HG02943 (cell line): ENCODE data around the gene VWA1.
"Not testable (repeated sequence)": the region's sequence is repeated elsewhere in the genome, so short reads cannot be mapped to it uniquely, and the experiment has no call there.

Experiments
- ATAC-seq: cut with Tn5 transposase; IDR thresholded peaks from one replicate; pipeline ENCODE4 v1.9.1; 2021; ENCODE audit warnings: mild to moderate bottlenecking, low read depth, moderate library complexity; ENCODE audit not compliant: unreplicated experiment

VWA1 gene

GRCh38 chr1:1432951-1433803, 2.3 kb upstream of the VWA1 start:
- ATAC-seq = no peak

GRCh38 chr1:1433804-1434130, 1.7 kb upstream of the VWA1 start:
- no peak for ATAC-seq

GRCh38 chr1:1434131-1434823, 1.2 kb upstream of the VWA1 start:
- ATAC-seq = no peak

- no peak for ATAC-seq
Observed at GRCh38 chr1:1434824-1435105, 725 bp upstream of the VWA1 start.

GRCh38 chr1:1435911-1436629, 580 bp downstream of the VWA1 start:
- ATAC-seq = no peak

DNA sequence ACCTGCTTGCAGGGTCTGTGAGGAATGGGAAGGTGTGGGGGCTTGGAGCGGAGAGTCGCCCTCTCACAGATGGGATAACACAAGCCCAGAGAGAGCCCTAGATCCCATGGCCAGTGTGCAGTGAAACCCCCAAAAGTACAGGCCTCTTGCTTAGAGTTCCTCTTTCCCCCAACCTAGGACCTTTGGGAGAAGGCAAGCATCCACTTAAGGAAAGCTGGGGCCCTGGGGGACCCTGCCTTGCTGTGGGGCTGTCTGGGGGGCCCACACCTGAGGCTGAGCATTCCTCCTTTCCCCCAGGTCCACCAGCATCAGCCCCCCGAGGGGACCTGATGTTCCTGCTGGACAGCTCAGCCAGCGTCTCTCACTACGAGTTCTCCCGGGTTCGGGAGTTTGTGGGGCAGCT, 1.1 kb downstream of the VWA1 start:
- no peak for ATAC-seq

DNA sequence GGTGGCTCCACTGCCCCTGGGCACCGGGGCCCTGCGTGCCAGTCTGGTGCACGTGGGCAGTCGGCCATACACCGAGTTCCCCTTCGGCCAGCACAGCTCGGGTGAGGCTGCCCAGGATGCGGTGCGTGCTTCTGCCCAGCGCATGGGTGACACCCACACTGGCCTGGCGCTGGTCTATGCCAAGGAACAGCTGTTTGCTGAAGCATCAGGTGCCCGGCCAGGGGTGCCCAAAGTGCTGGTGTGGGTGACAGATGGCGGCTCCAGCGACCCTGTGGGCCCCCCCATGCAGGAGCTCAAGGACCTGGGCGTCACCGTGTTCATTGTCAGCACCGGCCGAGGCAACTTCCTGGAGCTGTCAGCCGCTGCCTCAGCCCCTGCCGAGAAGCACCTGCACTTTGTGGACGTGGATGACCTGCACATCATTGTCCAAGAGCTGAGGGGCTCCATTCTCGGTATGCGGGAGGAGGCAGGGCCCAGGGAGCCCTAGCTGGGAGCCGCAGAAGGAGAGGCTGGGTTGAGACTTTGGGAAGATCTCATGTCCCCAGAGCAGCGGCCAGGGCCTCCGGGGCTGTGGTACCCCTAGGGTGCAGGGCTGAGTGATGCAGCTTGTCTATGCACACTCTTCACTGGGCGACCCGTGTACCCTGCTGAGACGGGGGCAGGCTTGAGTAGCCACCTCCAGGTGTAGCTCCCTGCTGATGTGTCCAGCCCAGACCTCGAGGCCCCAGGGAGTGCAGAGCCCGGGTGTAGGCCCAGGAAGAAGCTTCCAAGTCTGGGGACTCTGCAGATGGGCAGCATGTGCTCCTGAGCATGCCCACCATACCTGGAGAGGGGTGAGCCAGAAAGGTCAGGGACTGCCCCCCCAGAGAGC, 1.8 kb downstream of the VWA1 start:
- ATAC-seq = no peak

DNA sequence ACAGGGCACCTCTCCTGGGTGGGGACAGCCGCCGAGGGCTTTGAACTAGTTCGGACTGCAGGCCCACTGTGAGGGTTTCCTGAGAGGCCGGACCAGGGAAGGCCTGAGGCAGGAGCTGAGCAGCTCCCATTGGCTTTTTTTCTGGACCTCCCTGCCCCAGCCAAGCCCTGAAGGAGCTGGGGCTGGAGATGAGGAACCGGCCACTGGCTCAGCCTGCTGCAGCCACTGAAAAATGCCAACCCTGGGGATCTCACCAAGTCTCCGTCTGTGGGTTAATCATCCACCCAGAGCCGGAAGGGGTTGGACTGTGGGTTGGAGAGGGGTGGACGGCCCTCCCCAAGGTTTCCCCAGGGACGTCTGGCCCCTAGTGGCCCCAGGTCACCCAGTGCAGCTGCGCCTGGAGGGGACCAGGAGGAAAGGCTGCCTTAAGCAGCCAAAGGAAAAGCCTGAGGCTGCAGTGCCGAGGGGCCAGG, 2.5 kb downstream of the VWA1 start:
- ATAC-seq = peak; percentile 59

DNA sequence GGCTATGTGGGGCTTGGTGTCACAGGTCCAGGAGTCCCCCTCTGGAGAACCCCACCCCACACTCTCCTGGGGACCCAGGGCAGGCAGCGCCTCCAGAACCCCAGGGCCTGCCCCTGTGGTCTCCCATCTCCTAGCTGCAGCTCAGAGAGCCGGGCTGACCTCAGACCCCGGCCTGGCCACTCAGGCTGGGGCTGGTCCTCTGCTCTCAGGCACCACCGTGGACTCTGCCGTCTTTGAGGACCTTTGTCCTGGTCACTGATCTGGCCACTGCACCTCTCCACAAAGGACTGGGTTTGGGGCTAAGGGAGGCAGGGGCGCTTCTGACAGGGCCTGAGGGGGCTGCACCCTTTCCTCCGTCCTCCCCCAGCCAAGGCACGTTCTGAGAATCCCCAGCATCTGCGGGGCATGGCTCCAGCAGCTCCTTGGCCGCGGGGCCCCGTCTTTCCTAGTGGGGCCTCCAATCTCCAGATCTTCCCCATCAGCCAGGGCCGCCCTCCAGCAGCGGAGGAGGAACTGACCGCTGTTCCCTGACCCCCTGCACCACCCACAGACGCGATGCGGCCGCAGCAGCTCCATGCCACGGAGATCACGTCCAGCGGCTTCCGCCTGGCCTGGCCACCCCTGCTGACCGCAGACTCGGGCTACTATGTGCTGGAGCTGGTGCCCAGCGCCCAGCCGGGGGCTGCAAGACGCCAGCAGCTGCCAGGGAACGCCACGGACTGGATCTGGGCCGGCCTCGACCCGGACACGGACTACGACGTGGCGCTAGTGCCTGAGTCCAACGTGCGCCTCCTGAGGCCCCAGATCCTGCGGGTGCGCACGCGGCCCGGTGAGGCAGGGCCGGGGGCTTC, 3.3 kb downstream of the VWA1 start:
- no peak for ATAC-seq

DNA sequence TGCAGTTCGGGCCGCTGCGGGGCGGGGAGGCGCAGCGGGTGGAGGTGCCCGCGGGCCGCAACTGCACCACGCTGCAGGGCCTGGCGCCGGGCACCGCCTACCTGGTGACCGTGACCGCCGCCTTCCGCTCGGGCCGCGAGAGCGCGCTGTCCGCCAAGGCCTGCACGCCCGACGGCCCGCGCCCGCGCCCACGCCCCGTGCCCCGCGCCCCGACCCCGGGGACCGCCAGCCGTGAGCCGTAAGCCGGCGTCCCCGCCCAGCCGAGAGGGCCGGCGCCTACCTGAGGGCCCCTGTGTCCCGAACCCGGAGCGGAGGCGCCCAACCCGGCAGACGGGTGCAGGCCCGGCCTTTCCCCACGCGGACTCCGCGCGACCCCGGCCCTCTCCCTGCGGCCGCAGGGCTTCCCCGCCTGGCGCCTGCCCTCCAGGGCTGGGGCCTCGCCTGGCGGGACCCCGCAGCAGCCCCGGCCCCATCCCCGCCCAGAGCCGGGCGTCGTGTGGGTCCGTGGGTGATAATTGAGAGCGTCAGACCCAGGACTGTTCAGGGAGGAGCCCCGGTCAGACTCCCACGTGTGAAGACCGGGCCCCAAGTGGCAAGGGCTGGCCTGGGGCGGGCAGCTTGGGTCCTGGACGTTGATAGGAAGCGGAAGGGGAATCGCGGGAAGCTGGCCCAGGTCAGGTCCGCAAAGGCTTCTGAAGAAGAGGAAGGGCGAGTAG, 4.2 kb downstream of the VWA1 start:
- no peak for ATAC-seq

DNA sequence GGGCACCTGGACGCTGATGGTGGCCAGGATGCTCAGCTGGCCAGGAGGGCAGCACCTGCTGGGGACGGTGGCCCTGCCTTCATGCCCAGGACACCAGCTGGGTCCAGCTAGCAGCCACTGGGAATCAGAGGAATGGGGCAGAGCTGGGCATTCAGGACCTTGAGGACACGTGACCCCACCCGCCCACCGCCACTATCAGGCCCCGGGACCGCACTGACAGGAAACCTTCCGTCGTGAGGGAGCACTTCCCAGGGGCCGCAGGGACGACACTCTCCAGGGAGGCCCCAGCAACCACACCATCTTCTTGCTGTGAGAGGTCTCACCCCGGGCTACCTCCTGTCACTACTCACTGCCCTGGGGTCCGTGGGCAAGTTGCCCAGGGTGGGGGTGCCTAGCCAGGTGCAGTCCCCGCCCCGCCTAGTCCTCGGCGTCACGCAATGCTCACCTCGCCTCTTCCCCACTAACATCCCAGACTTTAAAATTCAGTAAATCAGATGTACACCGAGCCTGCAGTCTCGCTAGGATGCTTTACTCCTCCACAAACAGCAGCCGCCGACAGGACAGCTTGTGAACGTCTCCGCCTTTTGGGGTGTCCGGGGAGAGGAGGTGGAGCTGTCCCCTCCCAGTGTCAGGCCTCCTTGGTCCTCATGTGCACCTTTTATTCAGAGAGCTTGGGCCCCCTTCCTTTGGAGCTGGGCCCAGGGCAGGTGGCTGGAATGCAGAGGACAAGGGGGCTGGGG, 4.9 kb downstream of the VWA1 start:
- ATAC-seq = no peak

DNA sequence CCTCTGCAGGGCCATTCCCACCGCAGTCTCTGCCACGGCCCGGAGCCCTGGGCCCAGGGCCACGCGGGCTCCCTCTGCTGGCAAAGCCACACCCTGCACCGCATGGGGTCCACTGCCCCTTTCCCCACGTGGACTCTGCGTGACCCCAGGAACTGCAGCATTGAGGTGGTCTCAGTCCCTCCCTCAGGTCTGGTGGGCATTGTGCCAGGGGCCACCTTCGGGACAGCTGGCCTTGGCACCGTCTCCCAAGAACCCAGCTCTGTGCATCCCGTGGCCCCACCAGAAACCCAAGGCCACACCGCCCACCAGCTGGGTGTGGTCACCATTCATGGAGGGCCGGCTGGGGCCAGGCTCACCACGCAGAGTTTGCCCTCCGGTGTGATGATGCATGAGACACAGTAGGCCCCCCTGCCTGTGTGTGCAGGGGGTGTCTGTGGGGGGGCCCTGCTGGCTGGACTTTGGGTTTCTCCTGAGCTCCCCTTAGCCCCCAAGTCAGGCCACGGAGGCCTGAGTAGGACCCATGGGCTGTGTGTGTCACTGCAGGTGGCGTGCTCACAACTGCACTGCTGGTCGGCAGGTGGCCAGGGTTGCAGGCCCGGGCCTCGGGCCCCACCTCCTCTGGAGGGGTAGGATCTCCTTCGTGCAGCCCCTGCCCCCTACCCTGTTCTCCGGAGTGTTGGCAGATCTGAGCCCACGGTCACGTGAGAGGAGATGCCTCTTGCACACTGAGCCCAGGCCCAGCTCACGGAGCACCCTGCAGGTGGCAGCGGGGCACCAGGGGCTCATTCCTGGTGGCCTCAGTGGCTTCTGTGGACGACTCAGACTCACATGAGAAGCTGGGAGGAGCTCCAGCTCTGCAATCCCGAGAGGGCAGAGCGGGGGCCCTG, 5.8 kb downstream of the VWA1 start:
- ATAC-seq = no peak

DNA sequence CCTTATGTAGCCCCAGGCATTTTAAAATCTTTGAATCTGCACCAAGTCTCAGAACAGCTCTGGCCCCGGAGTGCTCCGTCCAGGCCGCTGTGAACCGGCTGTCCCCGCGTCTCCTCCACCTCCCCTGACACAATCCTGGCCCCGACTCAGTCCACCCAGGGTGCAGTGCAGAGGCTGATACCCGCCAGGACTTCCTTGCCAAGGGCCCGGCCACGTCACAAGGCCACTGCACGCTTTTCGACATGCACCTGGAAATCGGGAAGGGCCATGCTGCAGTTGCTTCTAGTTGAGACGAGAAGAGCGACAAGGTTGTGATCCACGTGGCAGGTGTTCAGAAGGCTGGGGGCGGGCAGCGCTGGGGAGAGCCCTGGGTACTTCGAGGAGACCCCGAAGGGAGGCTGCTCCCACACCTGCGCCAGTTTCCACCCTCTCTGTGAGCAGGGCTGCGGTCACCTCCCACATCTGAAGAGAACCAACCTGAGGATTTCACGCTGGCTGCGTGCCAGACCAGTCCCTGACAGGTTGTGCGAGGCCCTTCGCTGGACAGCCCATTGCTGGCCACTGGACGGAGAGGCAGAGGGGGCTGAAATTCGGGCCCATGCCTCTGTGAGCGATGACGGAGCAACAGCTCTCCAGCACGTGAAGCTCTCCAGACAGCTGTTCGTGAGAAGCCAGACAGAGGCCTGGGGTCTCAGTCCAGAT, 6.7 kb downstream of the VWA1 start:
- no peak for ATAC-seq

DNA sequence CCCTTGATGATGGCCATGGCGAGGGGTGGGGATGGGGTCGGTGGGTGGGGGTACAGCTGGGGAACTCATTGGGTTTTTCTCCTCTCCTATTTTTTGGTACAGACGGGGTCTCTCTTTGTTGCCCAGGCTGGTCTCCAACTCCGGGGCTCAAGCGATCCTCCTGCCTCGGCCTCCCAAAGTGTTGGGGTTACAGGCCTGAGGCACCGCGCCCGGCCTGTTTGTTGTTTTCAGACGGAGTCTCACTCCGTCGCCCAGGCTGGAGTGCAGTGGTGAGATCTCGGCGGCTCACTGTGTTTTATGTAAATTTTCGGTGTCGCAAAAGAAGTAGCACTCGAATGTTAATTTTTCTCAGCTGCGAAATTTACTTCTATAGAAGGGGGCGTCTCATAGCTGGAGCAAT, 11.1 kb downstream of the VWA1 start:
- not testable (repeated sequence) for ATAC-seq

DNA sequence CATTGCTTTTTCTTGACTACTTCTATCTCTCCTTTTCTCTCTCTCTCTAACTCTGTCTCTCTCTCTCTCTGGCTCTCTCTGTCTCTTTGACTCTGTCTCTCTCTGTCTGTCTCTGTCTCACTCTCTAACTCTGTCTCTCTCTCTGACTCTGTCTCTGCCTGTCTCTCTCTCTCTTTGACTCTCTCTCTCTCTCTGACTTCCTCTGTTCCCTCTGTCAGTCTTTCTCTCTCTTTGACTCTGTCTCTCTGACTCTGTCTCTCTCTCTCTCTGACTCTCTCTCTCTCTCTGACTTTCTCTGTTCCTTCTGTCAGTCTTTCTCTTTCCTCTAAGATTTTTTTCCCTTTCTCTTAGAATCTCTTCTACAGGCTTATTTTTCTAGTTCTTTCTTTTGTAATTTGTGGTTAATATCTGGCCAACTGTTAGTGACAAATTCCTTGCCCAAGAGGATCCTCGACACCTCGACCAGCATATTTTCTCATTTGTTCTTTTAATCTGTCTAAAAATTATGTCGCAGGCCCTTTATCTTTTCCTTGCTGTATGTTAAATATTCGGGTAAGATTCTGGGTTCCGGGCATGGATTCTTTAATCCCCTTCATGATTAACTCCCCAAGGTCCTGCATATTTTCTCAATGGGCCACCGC, 13.7 kb downstream of the VWA1 start, which contains the start of gene ATAD3C:
ATAD3C (plus strand) TSS at position 591 of the 641 bp plus-strand sequence. CDS start 995 bp downstream, outside the sequence.
- no peak for ATAC-seq

- ATAC-seq = not testable (repeated sequence)
Observed at GRCh38 chr1:1450616-1451015, 15.1 kb downstream of the VWA1 start.
